H9 (cell line): ENCODE results near the gene KCNH1. TPM values are rescaled to one million over a fixed set of nuclear protein-coding genes. Genes with fewer than 3 reads are reported as not detected.

ENCODE experiments used
- DNase-seq: peaks from one replicate; pipeline ENCODE4 v3.0.0-alpha.2; 2017
- H2AFZ ChIP-seq: one replicate; pipeline ENCODE4 v1.6.1; 2013; ENCODE audit warnings: mild to moderate bottlenecking, low read length, control low read depth, moderate library complexity
- H2AK5ac ChIP-seq: 2 replicates; pipeline ENCODE4 v1.6.1; 2013; ENCODE audit warnings: low read length, control low read depth, mixed read lengths; ENCODE audit not compliant: insufficient read length
- H2BK120ac ChIP-seq: one replicate; pipeline ENCODE4 v1.6.1; 2013; ENCODE audit warnings: low read depth, mild to moderate bottlenecking, low read length, control low read depth, inconsistent platforms; ENCODE audit not compliant: poor library complexity, severe bottlenecking
- H2BK12ac ChIP-seq: 2 replicates; pipeline ENCODE4 v1.6.1; 2013; ENCODE audit warnings: low read length, control low read depth, mixed read lengths, low read depth; ENCODE audit not compliant: insufficient read length
- H2BK15ac ChIP-seq: 2 replicates; pipeline ENCODE4 v1.6.1; 2013; ENCODE audit warnings: low read depth, low read length, control low read depth
- H2BK20ac ChIP-seq: one replicate; pipeline ENCODE4 v1.6.1; 2013; ENCODE audit warnings: low read depth, mild to moderate bottlenecking, low read length, control low read depth, inconsistent platforms; ENCODE audit not compliant: poor library complexity, severe bottlenecking
- H2BK5ac ChIP-seq: 2 replicates; pipeline ENCODE4 v1.6.1; 2013; ENCODE audit warnings: low read length, control low read depth, mixed read lengths; ENCODE audit not compliant: insufficient read length
- H3K14ac ChIP-seq: 2 replicates; pipeline ENCODE4 v1.6.1; 2013; ENCODE audit warnings: low read length, control low read depth; ENCODE audit not compliant: insufficient read depth
- H3K18ac ChIP-seq: 2 replicates; pipeline ENCODE4 v1.6.1; 2013; ENCODE audit warnings: low read depth, mild to moderate bottlenecking, mixed read lengths, low read length, control low read depth; ENCODE audit not compliant: insufficient read length
- H3K23ac ChIP-seq: 2 replicates; pipeline ENCODE4 v1.6.1; 2013; ENCODE audit warnings: low read length, control low read depth, mixed read lengths, low read depth; ENCODE audit not compliant: insufficient read length
- H3K23me2 ChIP-seq: 2 replicates; pipeline ENCODE4 v1.6.1; 2013; ENCODE audit warnings: low read depth, mild to moderate bottlenecking, mixed read lengths, low read length, control low read depth; ENCODE audit not compliant: insufficient read length, poor library complexity, severe bottlenecking
- H3K27ac ChIP-seq: 2 replicates; pipeline ENCODE4 v1.5.1; 2013; ENCODE audit warnings: low read length, control low read depth, mixed read lengths, low read depth; ENCODE audit not compliant: insufficient read length
- H3K27me3 ChIP-seq: 2 replicates; pipeline ENCODE4 v1.6.1; 2013; ENCODE audit warnings: low read length, control low read depth, inconsistent platforms; ENCODE audit not compliant: insufficient read depth
- H3K4ac ChIP-seq: 2 replicates; pipeline ENCODE4 v1.6.1; 2013; ENCODE audit warnings: low read depth, mild to moderate bottlenecking, control low read depth, inconsistent platforms, low read length, moderate library complexity
- H3K4me1 ChIP-seq: 2 replicates; pipeline ENCODE4 v1.6.1; 2013; ENCODE audit warnings: low read length, control low read depth, inconsistent platforms; ENCODE audit not compliant: insufficient read depth
- H3K4me2 ChIP-seq: 2 replicates; pipeline ENCODE4 v1.6.1; 2013; ENCODE audit warnings: low read length, control low read depth, mixed read lengths; ENCODE audit not compliant: insufficient read length, insufficient read depth
- H3K56ac ChIP-seq: 2 replicates; pipeline ENCODE4 v1.6.1; 2013; ENCODE audit warnings: low read depth, mild to moderate bottlenecking, mixed read lengths, low read length, control low read depth; ENCODE audit not compliant: insufficient read length
- H3K79me1 ChIP-seq: 2 replicates; pipeline ENCODE4 v1.6.1; 2013; ENCODE audit warnings: low read depth, mild to moderate bottlenecking, moderate library complexity, low read length, control low read depth, inconsistent platforms; ENCODE audit not compliant: insufficient read depth, poor library complexity, severe bottlenecking
- H3K79me2 ChIP-seq: 2 replicates; pipeline ENCODE4 v1.6.1; 2013; ENCODE audit warnings: low read length, control low read depth, inconsistent platforms; ENCODE audit not compliant: insufficient read depth
- H3K9ac ChIP-seq: 2 replicates; pipeline ENCODE4 v1.6.1; 2013; ENCODE audit warnings: low read length, control low read depth, mixed read lengths; ENCODE audit not compliant: insufficient read length; ENCODE audit errors: extremely low read depth
- H3K9me3 ChIP-seq: one replicate; pipeline ENCODE4 v1.6.1; 2013; ENCODE audit warnings: low read depth, low read length, inconsistent platforms; ENCODE audit not compliant: control insufficient read depth
- H3T11ph ChIP-seq: one replicate; pipeline ENCODE4 v1.6.1; 2013; ENCODE audit warnings: mild to moderate bottlenecking, low read length, control low read depth, inconsistent platforms
- H4K20me1 ChIP-seq: one replicate; pipeline ENCODE4 v1.6.1; 2013; ENCODE audit not compliant: control insufficient read depth, insufficient read length, insufficient read depth
- H4K5ac ChIP-seq: 2 replicates; pipeline ENCODE4 v1.6.1; 2013; ENCODE audit warnings: low read depth, mild to moderate bottlenecking, mixed read lengths, low read length, control low read depth; ENCODE audit not compliant: insufficient read length
- H4K8ac ChIP-seq: replicated peaks from 2 replicates; pipeline ENCODE4 v1.6.1; 2013; ENCODE audit warnings: low read length, control low read depth, mixed read lengths, low read depth; ENCODE audit not compliant: insufficient read length
- H4K91ac ChIP-seq: 2 replicates; pipeline ENCODE4 v1.6.1; 2013; ENCODE audit warnings: low read depth, mild to moderate bottlenecking, moderate library complexity, mixed read lengths, low read length, control low read depth; ENCODE audit not compliant: insufficient read length
- H3K27ac Mint-ChIP-seq, 3 experiments: 2 replicates in 2 of 3; 3 replicates in 1 of 3; pipeline ENCODE4 v1.8.0; 2020 to 2021; ENCODE audit warnings: mixed read lengths in 3 of 3, mild to moderate bottlenecking in 1 of 3, moderate library complexity in 1 of 3
- H3K27me3 Mint-ChIP-seq: 2 replicates; pipeline ENCODE4 v1.8.0; 2021; ENCODE audit warnings: low read depth, mild to moderate bottlenecking, moderate library complexity, mixed read lengths
- H3K36me3 Mint-ChIP-seq, 3 experiments: 2 replicates in 2 of 3; 3 replicates in 1 of 3; pipeline ENCODE4 v1.8.0; 2020 to 2021; ENCODE audit warnings: low read depth in 3 of 3, mixed read lengths in 3 of 3; ENCODE audit not compliant: insufficient read depth in 1 of 3
- H3K4me1 Mint-ChIP-seq, 2 experiments: 2 replicates each; pipeline ENCODE4 v1.8.0; 2020; ENCODE audit warnings: mixed read lengths in 2 of 2
- H3K4me3 Mint-ChIP-seq, 2 experiments: 2 replicates in 1 of 2; 3 replicates in 1 of 2; pipeline ENCODE4 v1.8.0; 2020 to 2021; ENCODE audit warnings: mild to moderate bottlenecking in 2 of 2, mixed read lengths in 2 of 2, moderate library complexity in 1 of 2
- H3K9me3 Mint-ChIP-seq, 2 experiments: 2 replicates in 1 of 2; 3 replicates in 1 of 2; pipeline ENCODE4 v1.8.0; 2020; ENCODE audit warnings: mild to moderate bottlenecking in 2 of 2, mixed read lengths in 2 of 2, moderate library complexity in 1 of 2
- WGBS: extraction: QIAGEN DNeasy Blood & Tissue Kit; methylation state at CpG from one replicate; pipeline ENCODE4 v1.1.7; 2013; ENCODE audit warnings: missing lambda C conversion rate, low lambda C conversion rate, mixed read lengths; ENCODE audit not compliant: insufficient read length; ENCODE audit errors: extremely low coverage; 5-methylcytosine and 5-hydroxymethylcytosine counted together
- total RNA-seq: library from RNA; stranded (reverse); gene quantifications from 2 replicates; pipeline ENCODE4 v1.2.1, GENCODE V29; 2021
- TF ChIP-seq, protein P1 (sequence below): fragments of 200-600 bp; sonication (generic); conservative IDR thresholded peaks from 3 replicates; pipeline ENCODE4 v1.8.0; 2021; ENCODE audit warnings: antibody characterized with exemption, mild to moderate bottlenecking

Gene KCNH1
- total RNA-seq, 1 experiment from 2014 or later: 0.11 TPM

DNA sequence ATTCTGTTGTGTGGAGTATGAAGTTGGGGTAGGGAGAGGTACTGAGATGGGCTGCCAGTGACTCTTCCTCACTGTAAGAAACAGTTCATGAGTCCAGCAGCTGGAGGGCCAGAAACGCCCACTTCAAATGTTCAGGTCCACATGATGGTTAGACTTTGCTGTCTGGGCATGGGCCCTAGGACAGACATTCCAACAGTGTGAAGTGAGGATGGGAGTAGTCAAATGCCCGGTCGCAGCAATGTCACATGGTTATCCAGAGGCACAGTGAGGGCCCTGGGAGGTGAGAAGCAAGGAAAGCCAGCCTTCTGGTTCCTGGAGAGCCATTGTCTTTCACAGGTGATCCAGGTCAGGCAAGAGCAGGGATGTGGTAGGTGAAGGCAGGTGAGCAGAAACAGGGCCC lies 500.8 kb downstream of the KCNH1 start:
- Mint-ChIP-seq H3K27ac (0 out of 7 replicates have a peak overlapping the region, but pooled peaks of 1 of the 3 experiments have one; percentile 71), H3K9me3 (no peaks in the 10 kb centered on the region; a peak in 1 of 5 replicates), H3K27me3 (no peaks in the 10 kb centered on the region), H3K4me1 (peaks cover 2 to 5% of the 10 kb centered on the region in 2 experiments; a peak in 2 of 4 replicates), H3K4me3 (no peak overlapping the region), H3K36me3 (no peaks in the 10 kb centered on the region)
- Histone ChIP-seq H3K27ac (no peak overlapping the region), H3T11ph (no peak overlapping the region), H2BK5ac (no peak overlapping the region), H2BK20ac (no peak overlapping the region), H3K56ac (no peak overlapping the region), H3K4me2 (no peak overlapping the region), H4K20me1 (no peaks in the 10 kb centered on the region), H3K9ac (no peak overlapping the region), H3K79me1 (no peaks in the 10 kb centered on the region), H3K14ac (no peak overlapping the region), H4K5ac (no peak overlapping the region), H2BK12ac (no peak overlapping the region), H4K8ac (no peak overlapping the region), H3K18ac (no peak overlapping the region), H3K9me3 (no peaks in the 10 kb centered on the region), H3K4ac (no peak overlapping the region), H3K79me2 (no peaks in the 10 kb centered on the region), H3K27me3 (no peaks in the 10 kb centered on the region), H2BK120ac (no peak overlapping the region), H3K23me2 (no peaks in the 10 kb centered on the region), H2BK15ac (no peak overlapping the region), H2AFZ (no peak overlapping the region), H4K91ac (no peak overlapping the region), H3K23ac (no peak overlapping the region), H2AK5ac (no peak overlapping the region), H3K4me1 (no peaks in the 10 kb centered on the region)
- no CpG with 5 or more reads among the region's 3 CpGs for WGBS
- TF ChIP-seq, protein P1, sequence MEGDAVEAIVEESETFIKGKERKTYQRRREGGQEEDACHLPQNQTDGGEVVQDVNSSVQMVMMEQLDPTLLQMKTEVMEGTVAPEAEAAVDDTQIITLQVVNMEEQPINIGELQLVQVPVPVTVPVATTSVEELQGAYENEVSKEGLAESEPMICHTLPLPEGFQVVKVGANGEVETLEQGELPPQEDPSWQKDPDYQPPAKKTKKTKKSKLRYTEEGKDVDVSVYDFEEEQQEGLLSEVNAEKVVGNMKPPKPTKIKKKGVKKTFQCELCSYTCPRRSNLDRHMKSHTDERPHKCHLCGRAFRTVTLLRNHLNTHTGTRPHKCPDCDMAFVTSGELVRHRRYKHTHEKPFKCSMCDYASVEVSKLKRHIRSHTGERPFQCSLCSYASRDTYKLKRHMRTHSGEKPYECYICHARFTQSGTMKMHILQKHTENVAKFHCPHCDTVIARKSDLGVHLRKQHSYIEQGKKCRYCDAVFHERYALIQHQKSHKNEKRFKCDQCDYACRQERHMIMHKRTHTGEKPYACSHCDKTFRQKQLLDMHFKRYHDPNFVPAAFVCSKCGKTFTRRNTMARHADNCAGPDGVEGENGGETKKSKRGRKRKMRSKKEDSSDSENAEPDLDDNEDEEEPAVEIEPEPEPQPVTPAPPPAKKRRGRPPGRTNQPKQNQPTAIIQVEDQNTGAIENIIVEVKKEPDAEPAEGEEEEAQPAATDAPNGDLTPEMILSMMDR: no peak
- DNase-seq: no peak
